GM18520 (cell line): Measurements from ENCODE around the gene MGMT.

Experiments
- ATAC-seq: cut with Tn5 transposase; IDR thresholded peaks from one replicate; pipeline ENCODE4 v1.9.1; 2021; ENCODE audit not compliant: unreplicated experiment

MGMT gene

DNA sequence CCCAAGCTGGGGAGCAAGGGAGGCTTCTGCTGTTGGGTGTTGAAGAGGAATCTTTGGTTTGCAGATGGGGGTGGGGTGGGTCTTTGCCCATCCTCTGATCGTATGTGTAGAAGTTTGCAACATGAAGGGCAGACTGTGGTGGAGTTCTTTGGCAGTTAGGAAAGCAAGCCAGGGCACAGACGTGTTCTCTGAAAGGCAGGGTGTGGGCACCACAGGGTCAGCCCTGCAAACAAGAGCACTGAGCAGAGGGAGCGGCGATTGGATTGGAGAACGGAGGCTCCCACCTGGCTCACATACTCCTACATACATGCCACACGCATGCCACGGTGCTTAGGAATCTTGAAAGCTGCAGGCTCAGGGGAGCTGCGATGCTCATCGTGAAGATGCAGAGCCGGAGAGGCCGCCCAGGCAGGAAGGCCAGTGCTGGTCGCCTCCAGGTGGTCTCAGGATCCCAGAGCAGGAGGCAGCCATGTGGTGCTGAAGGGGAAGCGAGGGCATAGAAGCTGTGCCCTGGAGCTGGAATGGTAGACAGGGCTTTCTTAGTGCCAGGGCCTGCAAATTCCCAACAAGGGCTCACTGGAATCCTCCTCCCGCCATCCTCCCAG lies 149.0 kb downstream of the MGMT start:
- ATAC-seq, result no peak

DNA sequence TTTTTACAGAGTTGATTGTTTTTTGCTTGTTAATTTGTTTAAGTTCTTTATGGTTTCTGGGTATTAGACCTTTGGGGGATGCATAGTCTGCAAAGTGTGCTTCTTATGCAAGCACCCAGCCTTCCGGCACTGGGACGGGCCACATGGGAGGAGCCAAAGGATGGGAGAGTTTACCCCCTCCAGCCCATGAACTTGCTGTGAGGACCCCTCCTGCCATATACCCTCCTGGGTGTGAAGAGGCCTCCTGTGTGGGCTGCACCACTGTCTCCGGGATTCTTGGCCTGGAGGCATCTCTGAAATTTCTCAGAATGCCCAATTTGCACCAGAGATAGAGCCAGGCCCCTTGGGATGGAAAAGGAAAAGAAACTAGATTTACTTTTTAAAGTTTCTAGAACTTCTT lies 150.7 kb downstream of the MGMT start:
- ATAC-seq, result no peak

GRCh38 chr10:129621062-129621461 lies 154.0 kb downstream of the MGMT start:
- no peak for ATAC-seq

DNA sequence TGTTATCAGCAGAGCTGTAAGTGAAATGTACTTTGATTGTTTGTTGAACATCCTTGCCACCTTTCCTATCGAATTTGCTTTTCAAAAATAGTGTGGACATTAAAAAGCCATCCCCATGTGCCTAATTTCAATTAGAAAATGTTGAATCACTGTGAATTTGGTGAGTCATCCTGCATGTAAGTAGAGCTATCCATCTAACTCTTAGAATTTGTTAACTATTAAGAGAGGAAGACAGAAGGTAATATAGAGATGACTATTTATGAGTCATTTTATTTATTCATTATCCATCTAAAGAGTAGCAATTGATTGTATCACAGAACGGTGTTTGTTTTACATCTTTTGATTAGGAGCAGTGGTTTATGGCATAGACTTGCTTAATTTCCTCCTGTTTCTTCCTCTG lies 154.7 kb downstream of the MGMT start:
- no peak for ATAC-seq

GRCh38 chr10:129622291-129622690 lies 155.2 kb downstream of the MGMT start:
- ATAC-seq, result no peak

GRCh38 chr10:129622736-129623135 lies 155.7 kb downstream of the MGMT start:
- ATAC-seq, result no peak

GRCh38 chr10:129624526-129624925 lies 157.5 kb downstream of the MGMT start:
- no peak for ATAC-seq

- ATAC-seq, result no peak
Measured at GRCh38 chr10:129626309-129626708, 159.3 kb downstream of the MGMT start.

DNA sequence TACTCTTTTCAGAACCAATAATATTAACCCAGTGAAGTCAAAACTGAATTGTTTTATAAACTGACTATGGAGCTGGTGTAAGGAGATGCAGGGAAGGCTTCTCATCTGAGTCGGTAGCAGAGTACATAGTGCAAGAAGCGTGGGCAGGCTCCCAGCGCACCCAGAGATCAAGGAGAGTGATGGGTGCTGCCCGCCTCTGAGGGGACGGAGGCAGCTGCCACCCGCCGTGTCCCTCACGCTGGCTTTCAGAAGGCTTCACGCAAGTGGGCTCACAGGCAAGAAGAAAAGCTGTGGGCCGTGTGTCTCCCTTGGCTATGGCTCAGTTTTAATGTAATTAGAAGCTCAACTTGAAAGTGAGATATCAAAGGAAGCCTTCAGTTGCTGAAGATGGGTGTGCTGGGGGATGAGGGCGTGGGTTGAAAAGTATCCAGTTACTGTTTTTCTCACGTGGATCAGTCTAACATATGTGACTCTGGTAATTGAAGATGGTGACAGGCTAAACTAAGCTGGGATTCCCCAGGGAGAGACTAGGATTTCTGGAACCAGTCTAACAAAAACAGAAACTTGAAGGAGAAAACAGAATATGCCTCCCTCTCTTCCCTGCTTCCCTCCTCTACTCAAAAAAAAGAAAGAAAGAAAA lies 159.9 kb downstream of the MGMT start:
- ATAC-seq, result no peak

DNA sequence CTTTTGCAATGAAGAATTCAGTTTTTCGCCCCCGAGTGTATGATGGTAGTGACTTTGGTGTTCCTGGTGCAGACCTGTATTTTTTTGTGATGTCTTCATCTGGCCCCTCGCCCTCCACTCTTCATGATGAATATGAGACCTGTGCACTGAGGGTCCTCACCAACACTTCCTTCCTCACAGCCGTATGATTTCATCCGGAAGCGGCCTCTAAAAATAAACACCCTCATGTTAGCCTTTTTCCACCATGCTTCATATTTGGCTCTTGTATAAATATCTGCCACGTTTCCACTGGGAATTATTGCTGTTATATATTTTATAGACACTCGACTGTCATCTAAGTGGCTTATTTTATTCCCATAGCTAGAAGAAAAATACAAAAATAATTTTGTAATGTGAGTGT lies 160.4 kb downstream of the MGMT start:
- no peak for ATAC-seq

GRCh38 chr10:129628823-129629222 lies 161.8 kb downstream of the MGMT start:
- no peak for ATAC-seq

GRCh38 chr10:129629911-129630310 lies 162.9 kb downstream of the MGMT start:
- ATAC-seq, result no peak

GRCh38 chr10:129631006-129631405 lies 164.0 kb downstream of the MGMT start:
- ATAC-seq, result no peak

DNA sequence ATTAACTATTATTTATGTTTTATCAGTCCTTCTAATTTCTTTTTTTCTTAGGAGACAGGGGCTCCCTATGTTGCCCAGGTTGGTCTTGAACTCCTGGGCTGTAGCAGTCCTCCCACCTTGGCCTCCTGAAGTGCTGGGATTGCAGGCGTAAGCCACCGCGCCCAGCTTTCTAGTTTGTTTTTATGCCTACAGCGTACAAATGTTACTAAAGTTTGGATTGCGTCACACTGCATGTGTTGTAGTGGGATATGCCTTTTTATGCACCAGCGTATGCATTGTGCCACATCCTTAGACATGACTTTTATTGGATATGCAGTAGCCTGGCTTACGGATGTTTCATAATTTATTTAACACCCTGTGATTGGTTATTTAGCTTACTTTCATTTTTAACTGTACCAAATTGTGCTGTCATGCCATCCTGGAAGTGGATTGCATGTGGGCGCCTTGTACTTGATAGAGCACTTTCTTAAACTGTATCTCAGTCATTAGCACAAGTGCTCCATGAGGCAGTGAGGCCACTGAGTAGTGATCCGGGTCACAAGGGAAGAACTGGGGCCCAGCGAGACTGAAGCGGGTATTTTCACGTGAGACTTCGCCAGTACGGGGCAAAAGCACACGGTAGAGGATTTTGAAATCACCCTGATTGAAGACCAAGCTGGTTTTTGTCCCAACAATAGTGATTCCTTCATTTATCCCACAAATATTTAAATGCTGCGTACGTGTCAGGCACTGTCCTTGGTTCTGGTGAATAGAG lies 165.0 kb downstream of the MGMT start:
- ATAC-seq, result no peak

GRCh38 chr10:129637010-129637409 lies 170.0 kb downstream of the MGMT start:
- no peak for ATAC-seq

- ATAC-seq, result no peak
Measured at GRCh38 chr10:129637846-129638245, 170.8 kb downstream of the MGMT start.

- no peak for ATAC-seq
Measured at GRCh38 chr10:129641351-129641750, 174.3 kb downstream of the MGMT start.

- no peak for ATAC-seq
Measured at GRCh38 chr10:129641982-129642381, 174.9 kb downstream of the MGMT start.

DNA sequence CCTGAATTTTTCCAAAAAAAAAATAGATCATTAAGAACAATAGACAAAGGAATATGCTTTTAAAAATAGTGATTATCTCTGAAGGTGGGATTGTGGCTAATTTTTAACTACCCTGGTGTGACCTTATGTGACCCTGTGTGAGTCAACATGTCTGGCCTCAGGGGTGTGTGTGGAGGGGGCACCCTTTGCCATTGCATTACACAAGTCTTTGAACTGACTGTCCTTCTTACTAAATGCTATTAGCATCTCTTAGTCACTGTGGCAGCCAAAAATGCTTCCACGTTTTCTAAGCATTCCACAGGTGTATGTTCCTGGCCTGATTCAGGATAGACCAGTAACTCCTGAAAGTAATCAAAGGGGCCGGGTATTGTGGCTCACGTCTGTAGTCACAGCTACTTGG lies 175.4 kb downstream of the MGMT start:
- no peak for ATAC-seq

- no peak for ATAC-seq
Measured at GRCh38 chr10:129643266-129643665, 176.2 kb downstream of the MGMT start.

GRCh38 chr10:129645487-129645886 lies 178.4 kb downstream of the MGMT start:
- ATAC-seq, result no peak

- ATAC-seq, result no peak
Measured at GRCh38 chr10:129646973-129647372, 179.9 kb downstream of the MGMT start.
